ENCODE results near the gene UGT1A4. TPM values are rescaled to one million over a fixed set of nuclear protein-coding genes. Genes with fewer than 3 reads are reported as not detected.

UGT1A4 gene
- total RNA-seq, 2 donors from 2014 or later = not detected

GRCh38 chr2:233807966-233808935 is 89.7 kb downstream of the UGT1A4 start:
- H3K9me3 ChIP-seq = no peaks in the 10 kb centered on the region
- no peak for TF ChIP-seq CTCF (IDR thresholded peaks at IDR 0.05)
- no peaks in the 10 kb centered on the region for H3K36me3 ChIP-seq
- H3K27me3 ChIP-seq (replicated peaks; ENCODE audit: insufficient read depth) = no peaks in the 10 kb centered on the region
- no peak for DNase-seq (ENCODE audit: low spot score)
- no peak overlapping the region for H3K27ac ChIP-seq
- no peaks in the 10 kb centered on the region for H3K4me1 ChIP-seq (ENCODE audit: control insufficient read depth in 1 of 2, low read depth in 2 of 2)
- ATAC-seq (ENCODE audit: insufficient number of reproducible peaks, low FRiP score, low read depth) = no peak
- H3K4me3 ChIP-seq = no peak overlapping the region

GRCh38 chr2:233810385-233810784 is 91.8 kb downstream of the UGT1A4 start:
- Histone ChIP-seq H3K36me3 (no peaks in the 10 kb centered on the region), H3K4me1 (ENCODE audit: control insufficient read depth in 1 of 2, low read depth in 2 of 2) (no peaks in the 10 kb centered on the region), H3K9me3 (no peaks in the 10 kb centered on the region), H3K27ac (no peak overlapping the region), H3K4me3 (no peak overlapping the region), H3K27me3 (replicated peaks; ENCODE audit: insufficient read depth) (no peaks in the 10 kb centered on the region)
- DNase-seq (ENCODE audit: low spot score) (no peak), ATAC-seq (ENCODE audit: insufficient number of reproducible peaks, low FRiP score, low read depth) (no peak)
- TF ChIP-seq CTCF (IDR thresholded peaks at IDR 0.05) = no peak

- no peak for TF ChIP-seq CTCF (IDR thresholded peaks at IDR 0.05)
- no peaks in the 10 kb centered on the region for H3K9me3 ChIP-seq
- no peak overlapping the region for H3K27ac ChIP-seq
- H3K36me3 ChIP-seq = no peaks in the 10 kb centered on the region
- no peak for ATAC-seq (ENCODE audit: insufficient number of reproducible peaks, low FRiP score, low read depth)
- no peak for DNase-seq (ENCODE audit: low spot score)
- H3K27me3 ChIP-seq (replicated peaks; ENCODE audit: insufficient read depth) = no peaks in the 10 kb centered on the region
- H3K4me1 ChIP-seq (ENCODE audit: control insufficient read depth in 1 of 2, low read depth in 2 of 2) = no peaks in the 10 kb centered on the region
- H3K4me3 ChIP-seq = no peak overlapping the region
These were observed 92.6 kb downstream of the UGT1A4 start for GRCh38 chr2:233811087-233811486.

- Histone ChIP-seq H3K27ac (no peak overlapping the region), H3K9me3 (no peaks in the 10 kb centered on the region), H3K27me3 (replicated peaks; ENCODE audit: insufficient read depth) (no peaks in the 10 kb centered on the region), H3K36me3 (no peaks in the 10 kb centered on the region), H3K4me1 (ENCODE audit: control insufficient read depth in 1 of 2, low read depth in 2 of 2) (no peaks in the 10 kb centered on the region), H3K4me3 (no peak overlapping the region)
- no peak for DNase-seq (ENCODE audit: low spot score)
- ATAC-seq (ENCODE audit: insufficient number of reproducible peaks, low FRiP score, low read depth) = no peak
- TF ChIP-seq CTCF (IDR thresholded peaks at IDR 0.05) = no peak
These were observed 93.2 kb downstream of the UGT1A4 start for GRCh38 chr2:233811732-233812131.

GRCh38 chr2:233813236-233814055 is 94.9 kb downstream of the UGT1A4 start:
- no peaks in the 10 kb centered on the region for H3K9me3 ChIP-seq
- no peak for TF ChIP-seq CTCF (IDR thresholded peaks at IDR 0.05)
- H3K4me3 ChIP-seq = no peak overlapping the region
- H3K36me3 ChIP-seq = no peaks in the 10 kb centered on the region
- H3K27ac ChIP-seq = no peak overlapping the region
- DNase-seq (ENCODE audit: low spot score) (no peak), ATAC-seq (ENCODE audit: insufficient number of reproducible peaks, low FRiP score, low read depth) (no peak)
- no peaks in the 10 kb centered on the region for H3K4me1 ChIP-seq (ENCODE audit: control insufficient read depth in 1 of 2, low read depth in 2 of 2)
- no peaks in the 10 kb centered on the region for H3K27me3 ChIP-seq (replicated peaks; ENCODE audit: insufficient read depth)

All from thoracic aorta (tissue), 2 donors.